Hepatocyte (in vitro differentiated cells): Measurements from ENCODE around the gene FBXL15.

ENCODE experiments used
- EZH2phosphoT487 ChIP-seq: fragments of 200-600 bp; sonication (generic); IDR thresholded peaks from one replicate; pipeline ENCODE4 v1.6.1; 2018; ENCODE audit warnings: antibody characterized with exemption, mild to moderate bottlenecking, low read depth, moderate library complexity; ENCODE audit not compliant: unreplicated experiment, severe bottlenecking
- TF ChIP-seq, protein P1 (sequence below): fragments of 200-600 bp; sonication (generic); IDR thresholded peaks from 2 replicates; pipeline ENCODE4 v1.5.1; 2016; ENCODE audit warnings: antibody characterized with exemption, mild to moderate bottlenecking; ENCODE audit not compliant: poor library complexity

- TF ChIP-seq, protein P1, sequence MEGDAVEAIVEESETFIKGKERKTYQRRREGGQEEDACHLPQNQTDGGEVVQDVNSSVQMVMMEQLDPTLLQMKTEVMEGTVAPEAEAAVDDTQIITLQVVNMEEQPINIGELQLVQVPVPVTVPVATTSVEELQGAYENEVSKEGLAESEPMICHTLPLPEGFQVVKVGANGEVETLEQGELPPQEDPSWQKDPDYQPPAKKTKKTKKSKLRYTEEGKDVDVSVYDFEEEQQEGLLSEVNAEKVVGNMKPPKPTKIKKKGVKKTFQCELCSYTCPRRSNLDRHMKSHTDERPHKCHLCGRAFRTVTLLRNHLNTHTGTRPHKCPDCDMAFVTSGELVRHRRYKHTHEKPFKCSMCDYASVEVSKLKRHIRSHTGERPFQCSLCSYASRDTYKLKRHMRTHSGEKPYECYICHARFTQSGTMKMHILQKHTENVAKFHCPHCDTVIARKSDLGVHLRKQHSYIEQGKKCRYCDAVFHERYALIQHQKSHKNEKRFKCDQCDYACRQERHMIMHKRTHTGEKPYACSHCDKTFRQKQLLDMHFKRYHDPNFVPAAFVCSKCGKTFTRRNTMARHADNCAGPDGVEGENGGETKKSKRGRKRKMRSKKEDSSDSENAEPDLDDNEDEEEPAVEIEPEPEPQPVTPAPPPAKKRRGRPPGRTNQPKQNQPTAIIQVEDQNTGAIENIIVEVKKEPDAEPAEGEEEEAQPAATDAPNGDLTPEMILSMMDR, result no peak
- no peak for TF ChIP-seq EZH2phosphoT487
These were observed 6.2 kb downstream of the FBXL15 start for GRCh38 chr10:102426803-102427287.
